Diencephalon (tissue), 1 donor: ENCODE data around the gene TAAR2. TPM values are rescaled to one million over a fixed set of nuclear protein-coding genes. Genes with fewer than 3 reads are reported as not detected.

Experiments
- total RNA-seq: library from RNA; depleted of rRNA; stranded (reverse); fragments of >200 nt; gene quantifications from one replicate; pipeline ENCODE4 v1.2.3, GENCODE V29; 2014

Gene TAAR2
- not detected for total RNA-seq

GRCh38 chr6:132624175-132624574 is at the start of gene TAAR2:
Gene TAAR2 (minus strand): TSS chr6:132624275. CDS start chr6:132624275, 0 bp downstream.

GRCh38 chr6:132659082-132659481 is 35.0 kb upstream of the TAAR2 start, which contains the start of gene TAAR1:
Gene TAAR1 (minus strand): TSS chr6:132659182. CDS start chr6:132646003, 13,179 bp downstream.

GRCh38 chr6:132589454-132589853 is 34.6 kb downstream of the TAAR2 start, which contains the start of gene TAAR5:
Gene TAAR5 (minus strand): TSS chr6:132589741. CDS start chr6:132589686, 55 bp downstream.

GRCh38 chr6:132570221-132570777 is 53.8 kb downstream of the TAAR2 start, which contains the start of gene TAAR6:
Gene TAAR6 (plus strand): TSS chr6:132570322. CDS start chr6:132570322, 0 bp downstream.

Other genes starting within 250 kb of the TAAR2 start
- gene MOXD1, start 222.8 kb downstream of the TAAR2 start, total RNA-seq: 11.3 TPM
- 73.6 TPM for gene STX7, start 111.2 kb downstream of the TAAR2 start, total RNA-seq
- not detected for gene TAAR9, start 86.0 kb downstream of the TAAR2 start, total RNA-seq
- gene TAAR8, start 71.6 kb downstream of the TAAR2 start, total RNA-seq: not detected
- gene TAAR6, start 54.0 kb downstream of the TAAR2 start, total RNA-seq: not detected
- gene TAAR5, start 34.5 kb downstream of the TAAR2 start, total RNA-seq: not detected
- gene TAAR1, start 34.9 kb upstream of the TAAR2 start, total RNA-seq: not detected
- gene VNN1, start 89.8 kb upstream of the TAAR2 start, total RNA-seq: not detected
- 1.4 TPM for gene VNN2, start 133.6 kb upstream of the TAAR2 start, total RNA-seq
- 33.0 TPM for gene SLC18B1, start 174.4 kb upstream of the TAAR2 start, total RNA-seq
- 710 TPM for gene RPS12, start 190.3 kb upstream of the TAAR2 start, total RNA-seq